ENCODE measurements around the gene SYT13. TPM values are rescaled to one million over a fixed set of nuclear protein-coding genes. Genes with fewer than 3 reads are reported as not detected.

SYT13 gene
- total and polyA plus RNA-seq, 12 donors = 0.51 to 7.7 (median 2.3) TPM

DNA sequence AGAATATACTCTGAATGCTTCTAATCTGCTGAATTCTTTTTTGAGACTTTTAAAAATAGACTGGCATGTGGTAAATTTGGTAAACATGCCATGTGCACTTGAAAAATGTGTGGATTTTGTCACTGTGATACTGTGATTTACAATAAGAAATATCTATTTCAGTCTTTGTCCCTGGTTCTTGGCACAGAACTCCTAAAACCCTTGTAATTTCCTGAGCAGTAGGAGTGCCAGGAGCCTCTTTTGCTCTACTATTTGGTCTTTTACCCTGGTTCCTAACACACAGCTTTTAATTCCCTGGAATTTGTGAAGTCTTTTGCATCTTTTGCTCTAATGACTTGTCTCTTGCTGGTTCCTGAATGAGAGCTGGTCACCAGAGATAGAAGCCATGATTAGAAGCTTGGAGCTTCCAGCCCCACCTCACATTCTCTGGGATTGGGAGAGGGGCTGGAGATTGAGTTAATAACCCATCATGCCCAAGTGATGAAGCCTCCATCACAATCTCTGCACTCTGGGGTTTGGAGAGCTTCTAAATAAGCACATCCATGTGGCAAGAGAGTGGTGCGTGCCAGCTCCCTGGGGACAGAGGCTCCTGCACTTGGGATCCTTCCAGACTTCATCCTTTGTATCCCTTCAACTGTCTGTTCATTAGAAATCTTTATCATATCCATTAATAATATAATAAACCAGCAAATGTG is 27.2 kb upstream of the SYT13 start:
- H3K27me3 ChIP-seq = peaks cover 0 to 23% (median 11%) of the 10 kb centered on the region in 7 donors
- DNase-seq = no peak

GRCh38 chr11:45305874-45306623 is 19.9 kb upstream of the SYT13 start:
- no peaks in the 10 kb centered on the region for H3K4me1 ChIP-seq
- H3K9me3 ChIP-seq = no peaks in the 10 kb centered on the region
- DNase-seq (no peak), ATAC-seq (no peak)
- 61 to 69% methylated on average over 5 of the region's 5 CpGs for WGBS, 2 donors
- intact Hi-C loops (cut with DNase I) = loop anchor here in 1 of 10 donors (10.0 kb wide), 1 partner anchor 371 kb away; no protein-coding TSS in a partner anchor
- H3K4me3 ChIP-seq = no peak overlapping the region
- H3K36me3 ChIP-seq = no peaks in the 10 kb centered on the region
- H3K27ac ChIP-seq = no peak overlapping the region
- TF ChIP-seq, protein P1, sequence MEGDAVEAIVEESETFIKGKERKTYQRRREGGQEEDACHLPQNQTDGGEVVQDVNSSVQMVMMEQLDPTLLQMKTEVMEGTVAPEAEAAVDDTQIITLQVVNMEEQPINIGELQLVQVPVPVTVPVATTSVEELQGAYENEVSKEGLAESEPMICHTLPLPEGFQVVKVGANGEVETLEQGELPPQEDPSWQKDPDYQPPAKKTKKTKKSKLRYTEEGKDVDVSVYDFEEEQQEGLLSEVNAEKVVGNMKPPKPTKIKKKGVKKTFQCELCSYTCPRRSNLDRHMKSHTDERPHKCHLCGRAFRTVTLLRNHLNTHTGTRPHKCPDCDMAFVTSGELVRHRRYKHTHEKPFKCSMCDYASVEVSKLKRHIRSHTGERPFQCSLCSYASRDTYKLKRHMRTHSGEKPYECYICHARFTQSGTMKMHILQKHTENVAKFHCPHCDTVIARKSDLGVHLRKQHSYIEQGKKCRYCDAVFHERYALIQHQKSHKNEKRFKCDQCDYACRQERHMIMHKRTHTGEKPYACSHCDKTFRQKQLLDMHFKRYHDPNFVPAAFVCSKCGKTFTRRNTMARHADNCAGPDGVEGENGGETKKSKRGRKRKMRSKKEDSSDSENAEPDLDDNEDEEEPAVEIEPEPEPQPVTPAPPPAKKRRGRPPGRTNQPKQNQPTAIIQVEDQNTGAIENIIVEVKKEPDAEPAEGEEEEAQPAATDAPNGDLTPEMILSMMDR (IDR thresholded peaks at IDR 0.05) = no peak
- H3K27me3 ChIP-seq = peaks cover 0 to 10% (median 0%) of the 10 kb centered on the region in 7 donors

More for the DNA sequence above, 27.2 kb upstream of the SYT13 start:
- no peak for ATAC-seq
- no peak overlapping the region for H3K4me3 ChIP-seq
- no peaks in the 10 kb centered on the region for H3K9me3 ChIP-seq
- WGBS, 2 donors = 14 to 43% methylated on average over 1 of the region's 1 CpG
- no peaks in the 10 kb centered on the region for H3K4me1 ChIP-seq
- intact Hi-C loops (cut with DNase I) = no loop called here
- H3K36me3 ChIP-seq = no peaks in the 10 kb centered on the region
- H3K27ac ChIP-seq = no peak overlapping the region
- TF ChIP-seq, protein P1 (IDR thresholded peaks at IDR 0.05) = no peak

- 87 to 89% methylated on average over 4 of the region's 4 CpGs for WGBS, 2 donors
- Histone ChIP-seq H3K27me3 (peaks cover 0 to 10% (median 0%) of the 10 kb centered on the region in 7 donors), H3K4me1 (no peaks in the 10 kb centered on the region), H3K9me3 (no peaks in the 10 kb centered on the region), H3K36me3 (no peaks in the 10 kb centered on the region), H3K27ac (no peak overlapping the region), H3K4me3 (no peak overlapping the region)
- no peak for DNase-seq
- no peak for ATAC-seq
- TF ChIP-seq, protein P1 (IDR thresholded peaks at IDR 0.05) = no peak
- intact Hi-C loops (cut with DNase I) = loop anchor here in 1 of 10 donors (10.0 kb wide), 1 partner anchor 370 kb away; no protein-coding TSS in a partner anchor
These were observed 18.8 kb upstream of the SYT13 start for GRCh38 chr11:45304992-45305335.

- Histone ChIP-seq H3K27ac (no peak overlapping the region), H3K27me3 (peaks cover 0 to 11% (median 0%) of the 10 kb centered on the region in 7 donors), H3K9me3 (no peaks in the 10 kb centered on the region), H3K4me3 (no peak overlapping the region), H3K4me1 (no peaks in the 10 kb centered on the region), H3K36me3 (no peaks in the 10 kb centered on the region)
- intact Hi-C loops (cut with DNase I) = loop anchor here in 1 of 10 donors (10.0 kb wide), 1 partner anchor 370 kb away; no protein-coding TSS in a partner anchor
- no peak for ATAC-seq
- no peak for DNase-seq
- WGBS, 2 donors = 90 to 94% methylated on average over 15 of the region's 15 CpGs
- TF ChIP-seq, protein P1 (IDR thresholded peaks at IDR 0.05) = no peak
These were observed 18.2 kb upstream of the SYT13 start for GRCh38 chr11:45304111-45304991.
